Subcutaneous adipose tissue (tissue), 4 donors: ENCODE measurements around the gene SLC44A1. TPM values are rescaled to one million over a fixed set of nuclear protein-coding genes. Genes with fewer than 3 reads are reported as not detected.

Experiments
- total RNA-seq, 4 donors: library from RNA; depleted of rRNA; stranded (reverse); fragments of >200 nt; gene quantifications; one replicate each; pipeline ENCODE4 v1.1.0, GENCODE V29; 2016
- TF ChIP-seq, protein P1 (sequence below): fragments of 450-650 bp; IDR thresholded peaks from one replicate; pipeline ENCODE4 v1.5.1; 2016; ENCODE audit warnings: low read depth, mild to moderate bottlenecking, control low read depth, antibody characterized with exemption, moderate library complexity

Gene SLC44A1
- total RNA-seq, 4 donors from 2014 or later = 48.2 to 85.5 (median 53.4) TPM

DNA sequence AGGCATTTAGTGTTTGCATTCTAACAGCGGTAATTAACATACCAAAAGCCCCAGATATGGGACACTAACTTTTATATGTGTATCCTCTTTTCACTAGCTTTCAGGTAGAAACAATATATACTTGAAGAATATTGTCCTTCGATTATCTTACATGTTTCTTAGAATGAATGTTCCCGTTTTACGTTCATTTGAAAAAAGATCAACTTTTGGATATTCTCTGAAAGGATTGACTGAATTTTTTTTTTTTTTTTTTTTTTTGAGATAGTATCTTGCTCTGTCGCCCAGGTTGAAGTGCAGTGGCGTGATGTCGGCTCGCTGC, 171.2 kb downstream of the SLC44A1 start:
- TF ChIP-seq, protein P1, sequence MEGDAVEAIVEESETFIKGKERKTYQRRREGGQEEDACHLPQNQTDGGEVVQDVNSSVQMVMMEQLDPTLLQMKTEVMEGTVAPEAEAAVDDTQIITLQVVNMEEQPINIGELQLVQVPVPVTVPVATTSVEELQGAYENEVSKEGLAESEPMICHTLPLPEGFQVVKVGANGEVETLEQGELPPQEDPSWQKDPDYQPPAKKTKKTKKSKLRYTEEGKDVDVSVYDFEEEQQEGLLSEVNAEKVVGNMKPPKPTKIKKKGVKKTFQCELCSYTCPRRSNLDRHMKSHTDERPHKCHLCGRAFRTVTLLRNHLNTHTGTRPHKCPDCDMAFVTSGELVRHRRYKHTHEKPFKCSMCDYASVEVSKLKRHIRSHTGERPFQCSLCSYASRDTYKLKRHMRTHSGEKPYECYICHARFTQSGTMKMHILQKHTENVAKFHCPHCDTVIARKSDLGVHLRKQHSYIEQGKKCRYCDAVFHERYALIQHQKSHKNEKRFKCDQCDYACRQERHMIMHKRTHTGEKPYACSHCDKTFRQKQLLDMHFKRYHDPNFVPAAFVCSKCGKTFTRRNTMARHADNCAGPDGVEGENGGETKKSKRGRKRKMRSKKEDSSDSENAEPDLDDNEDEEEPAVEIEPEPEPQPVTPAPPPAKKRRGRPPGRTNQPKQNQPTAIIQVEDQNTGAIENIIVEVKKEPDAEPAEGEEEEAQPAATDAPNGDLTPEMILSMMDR = no peak

DNA sequence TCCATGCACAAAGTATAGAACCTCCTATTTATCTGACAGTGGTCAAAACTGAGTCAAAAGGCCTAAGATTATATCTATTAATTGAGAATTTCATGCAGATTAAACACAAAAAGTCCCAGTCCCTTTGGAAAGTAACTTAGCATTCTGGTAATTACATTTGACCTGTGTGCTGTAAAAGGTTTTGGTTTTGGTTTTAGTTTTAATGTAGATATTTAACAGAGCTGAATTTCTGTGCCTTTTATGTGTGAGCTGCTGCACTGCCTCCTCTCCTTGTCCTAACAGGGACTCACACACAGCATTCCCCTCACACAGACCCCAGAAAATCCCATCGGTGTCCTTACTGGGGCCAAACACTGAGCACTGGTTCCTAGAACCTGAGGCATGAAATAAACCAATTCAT, 172.4 kb downstream of the SLC44A1 start:
- TF ChIP-seq, protein P1 = no peak

DNA sequence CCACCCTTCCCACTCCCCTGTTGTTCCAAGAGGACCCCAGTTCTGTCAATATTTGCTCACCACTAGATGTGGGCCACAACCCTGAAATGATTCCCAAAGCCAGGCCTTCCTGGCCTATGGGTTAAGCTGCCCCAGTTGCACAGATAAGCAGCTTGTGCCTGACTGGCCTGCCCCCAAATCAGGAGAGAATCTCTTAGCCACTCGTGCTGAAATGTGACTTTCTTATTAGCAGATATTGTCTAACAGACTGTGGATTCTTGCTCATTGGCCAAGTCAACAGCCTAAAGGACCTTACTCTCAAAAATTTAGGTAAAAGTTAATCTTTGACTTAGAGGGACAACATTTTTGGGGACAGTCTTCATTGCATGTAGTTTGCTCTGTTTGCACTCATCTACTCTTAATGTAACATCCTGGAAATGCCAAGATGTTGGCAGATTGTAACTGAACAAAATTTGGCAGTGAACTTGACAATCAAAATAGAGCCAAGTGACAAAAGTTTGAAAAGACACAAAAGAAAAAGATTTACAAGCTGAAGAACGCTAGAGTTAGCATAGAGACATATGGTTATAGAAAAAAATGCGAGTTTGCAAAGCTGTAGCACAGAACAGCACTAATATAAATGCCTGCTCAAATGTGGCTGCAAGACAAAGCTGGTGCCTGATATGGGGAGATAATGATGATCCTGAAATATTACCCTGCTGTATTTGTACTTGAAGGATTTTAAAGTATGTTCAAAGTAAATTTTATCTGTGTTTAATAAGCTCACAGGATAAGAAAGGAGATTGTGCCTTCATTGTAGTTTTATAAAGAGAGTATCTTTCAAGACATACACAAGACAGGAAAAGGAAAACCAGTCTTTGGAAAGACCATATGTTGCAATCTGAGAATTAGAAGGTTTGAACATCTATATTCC, 174.4 kb downstream of the SLC44A1 start:
- TF ChIP-seq, protein P1 = no peak

DNA sequence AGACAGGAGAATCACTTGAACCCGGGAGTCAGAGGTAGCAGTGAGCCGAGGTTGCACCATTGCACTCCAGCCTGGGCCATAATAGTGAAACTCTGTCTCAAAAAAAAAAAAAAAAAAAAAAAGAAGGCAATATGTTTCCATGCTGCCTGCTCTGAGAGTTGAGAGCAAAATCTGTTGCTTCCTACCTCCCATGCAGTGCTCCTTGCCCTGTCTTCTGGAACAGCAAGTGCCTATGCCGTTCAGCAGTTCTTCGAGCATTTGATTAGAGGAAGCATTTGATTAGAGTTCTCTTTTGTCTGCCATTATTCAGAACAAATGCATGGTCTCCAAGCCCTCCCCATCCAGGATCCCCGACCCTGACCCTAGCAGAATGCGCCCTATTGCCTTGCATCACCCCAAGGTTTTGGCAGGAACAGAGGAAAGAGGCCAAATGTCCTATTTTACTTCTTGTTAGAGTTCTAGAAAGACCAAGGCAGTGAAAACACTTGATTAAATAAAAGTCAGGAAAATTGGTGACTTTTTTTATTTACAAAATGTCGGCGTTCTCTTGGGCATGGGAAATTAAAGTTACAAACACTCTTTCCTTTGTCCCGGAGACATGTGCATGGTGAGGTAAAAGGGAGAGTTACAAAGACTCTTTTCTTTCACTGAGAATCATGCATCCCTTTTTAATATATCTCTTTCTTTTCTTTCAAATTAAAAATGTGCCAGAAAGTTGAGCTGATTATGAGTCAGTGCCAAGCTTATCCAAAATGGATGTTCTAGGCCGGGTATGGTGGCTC, 175.6 kb downstream of the SLC44A1 start:
- TF ChIP-seq, protein P1 = no peak

DNA sequence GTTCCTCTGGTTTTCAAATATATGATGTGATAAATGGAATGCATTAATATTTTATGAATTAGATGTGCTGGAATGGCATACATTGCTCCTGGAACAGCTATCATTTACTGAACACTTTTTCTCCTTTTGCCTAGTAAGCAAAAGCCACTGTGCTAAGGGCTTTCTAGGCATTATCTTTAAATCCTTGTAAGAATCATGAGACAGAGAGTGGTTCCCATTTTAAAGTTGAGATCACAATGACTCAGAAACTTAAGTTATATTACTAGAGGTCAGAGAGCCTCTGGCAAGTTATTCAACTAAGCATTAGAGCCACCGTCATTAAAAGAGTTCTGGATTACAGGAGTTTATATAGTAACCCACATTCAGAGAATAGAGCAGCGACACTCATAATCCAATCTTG, 176.7 kb downstream of the SLC44A1 start:
- TF ChIP-seq, protein P1 = no peak

DNA sequence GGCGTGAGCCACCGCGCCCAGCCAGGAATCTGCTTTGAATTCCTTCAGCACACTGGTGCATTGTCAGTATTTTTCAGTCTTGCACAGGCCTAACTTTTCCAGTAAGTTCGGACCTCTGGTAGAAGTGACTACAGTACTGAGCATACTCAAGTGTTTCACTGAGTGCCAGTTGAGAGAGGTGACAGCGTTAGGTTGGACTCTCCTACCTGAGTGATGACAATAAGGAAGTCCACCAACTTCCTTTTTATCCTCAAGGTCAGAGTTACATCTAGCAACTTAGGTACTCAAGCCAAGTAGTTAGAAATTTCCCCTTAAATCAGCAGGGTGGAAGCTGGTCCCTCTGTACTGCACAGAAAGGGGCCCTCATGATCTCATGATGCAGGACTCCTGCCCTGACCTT, 177.4 kb downstream of the SLC44A1 start:
- TF ChIP-seq, protein P1 = no peak

DNA sequence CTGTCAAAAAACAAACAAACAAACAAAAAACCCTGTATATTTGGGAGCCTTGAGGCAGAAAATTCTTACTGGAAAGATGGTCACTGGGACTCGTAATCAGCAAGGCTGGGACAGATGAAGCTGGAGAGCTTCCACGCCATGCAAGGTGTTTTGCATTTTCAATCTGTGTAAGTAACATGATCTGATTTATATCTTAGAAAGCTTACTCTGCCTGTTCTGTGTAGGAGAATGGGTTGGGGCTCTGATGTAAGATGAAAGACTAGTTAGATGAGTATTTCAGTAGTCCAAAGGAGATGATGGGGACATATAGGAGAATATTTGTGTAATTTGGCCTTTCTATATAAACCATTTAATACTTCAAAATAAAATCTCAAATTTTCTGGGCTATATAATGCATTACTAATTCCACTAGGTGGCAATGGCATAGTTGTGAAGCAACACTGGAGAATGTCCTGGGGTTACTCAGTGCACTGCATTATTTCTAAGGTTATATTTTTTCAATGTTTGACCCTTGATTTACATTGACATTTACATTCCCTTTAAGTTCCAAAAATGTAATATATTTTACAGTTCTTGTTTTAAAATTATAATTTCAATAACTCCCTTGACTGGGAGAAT, 181.5 kb downstream of the SLC44A1 start:
- TF ChIP-seq, protein P1 = no peak
